Effector CD8-positive, alpha-beta T cell (primary cell): ENCODE data around the gene PLXNB1.
"Not testable (repeated sequence)": the region's sequence is repeated elsewhere in the genome, so short reads cannot be mapped to it uniquely, and the experiment has no call there.

Experiments used
- DNase-seq: peaks from one replicate; lab custom pipeline; 2025; lab: John Stamatoyannopoulos, UW

The PLXNB1 gene

DNA sequence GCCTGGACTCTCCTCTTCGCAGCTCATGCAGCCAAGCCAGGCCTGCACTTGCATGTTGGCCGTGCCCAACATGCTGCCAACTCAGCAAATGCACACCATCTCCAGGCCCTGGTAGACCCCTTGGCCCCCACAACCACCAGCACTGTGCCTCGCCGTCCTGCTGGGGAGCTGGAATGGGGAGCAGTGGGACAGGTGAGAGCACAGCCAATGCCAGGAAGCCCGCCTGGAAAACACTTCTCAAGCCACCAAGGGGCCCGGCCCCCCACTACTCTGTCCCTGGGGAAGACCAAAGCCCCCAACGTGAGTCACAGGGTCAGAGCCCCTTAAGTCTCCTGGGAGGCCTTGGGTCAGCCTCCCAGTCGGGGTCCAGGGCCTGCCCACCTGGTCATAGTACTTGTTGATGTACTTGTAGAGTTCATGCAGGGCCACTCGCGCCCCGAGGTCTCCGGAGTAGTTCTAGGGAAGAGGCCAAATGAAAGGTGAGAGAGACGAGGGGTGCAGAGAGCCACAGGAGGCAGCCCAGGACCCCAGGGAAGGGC is 24.5 kb downstream of the PLXNB1 start:
- DNase-seq, result no peak

DNA sequence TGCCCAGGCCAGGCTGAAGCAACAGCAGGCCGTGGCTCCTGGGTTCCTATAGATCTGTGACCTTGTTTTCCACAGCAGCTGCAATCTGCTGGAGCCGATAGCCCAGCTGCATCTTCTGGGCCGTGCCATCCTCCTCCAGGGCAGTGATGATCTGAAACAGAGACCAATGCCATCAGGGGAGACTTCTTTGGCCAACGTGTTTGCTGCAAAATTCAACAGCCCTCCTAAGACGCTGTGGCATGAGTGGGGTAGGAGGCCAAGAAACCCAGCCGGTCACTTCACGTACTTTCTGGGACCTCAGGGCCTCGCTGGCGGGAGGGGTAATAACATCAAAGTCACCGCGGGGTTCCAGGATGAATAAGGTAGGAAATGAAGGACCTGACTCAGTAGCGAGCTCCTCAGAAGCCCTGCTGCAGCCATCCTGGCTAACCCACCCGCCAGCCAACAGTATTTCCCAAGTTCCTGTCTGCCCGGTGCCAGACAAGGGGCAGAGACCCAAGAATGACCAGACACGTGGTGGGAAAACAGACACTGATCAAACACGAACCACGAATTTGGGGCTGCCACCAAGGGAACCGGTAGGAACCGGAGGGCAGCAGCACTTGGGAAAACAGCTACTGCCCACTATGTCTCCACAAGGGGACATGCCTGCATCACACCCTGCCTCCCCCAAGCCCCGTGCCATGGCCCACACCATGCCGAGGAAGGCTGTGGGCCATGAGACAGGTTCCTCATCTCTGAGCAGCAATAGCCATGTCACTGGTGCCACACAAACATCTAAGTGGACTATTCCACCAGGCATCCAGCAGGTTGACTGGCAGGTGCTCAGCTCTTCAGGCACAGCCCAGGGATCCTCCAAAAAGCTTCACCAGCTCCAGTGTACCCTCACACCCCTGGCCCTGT is 25.2 kb downstream of the PLXNB1 start:
- no peak for DNase-seq

DNA sequence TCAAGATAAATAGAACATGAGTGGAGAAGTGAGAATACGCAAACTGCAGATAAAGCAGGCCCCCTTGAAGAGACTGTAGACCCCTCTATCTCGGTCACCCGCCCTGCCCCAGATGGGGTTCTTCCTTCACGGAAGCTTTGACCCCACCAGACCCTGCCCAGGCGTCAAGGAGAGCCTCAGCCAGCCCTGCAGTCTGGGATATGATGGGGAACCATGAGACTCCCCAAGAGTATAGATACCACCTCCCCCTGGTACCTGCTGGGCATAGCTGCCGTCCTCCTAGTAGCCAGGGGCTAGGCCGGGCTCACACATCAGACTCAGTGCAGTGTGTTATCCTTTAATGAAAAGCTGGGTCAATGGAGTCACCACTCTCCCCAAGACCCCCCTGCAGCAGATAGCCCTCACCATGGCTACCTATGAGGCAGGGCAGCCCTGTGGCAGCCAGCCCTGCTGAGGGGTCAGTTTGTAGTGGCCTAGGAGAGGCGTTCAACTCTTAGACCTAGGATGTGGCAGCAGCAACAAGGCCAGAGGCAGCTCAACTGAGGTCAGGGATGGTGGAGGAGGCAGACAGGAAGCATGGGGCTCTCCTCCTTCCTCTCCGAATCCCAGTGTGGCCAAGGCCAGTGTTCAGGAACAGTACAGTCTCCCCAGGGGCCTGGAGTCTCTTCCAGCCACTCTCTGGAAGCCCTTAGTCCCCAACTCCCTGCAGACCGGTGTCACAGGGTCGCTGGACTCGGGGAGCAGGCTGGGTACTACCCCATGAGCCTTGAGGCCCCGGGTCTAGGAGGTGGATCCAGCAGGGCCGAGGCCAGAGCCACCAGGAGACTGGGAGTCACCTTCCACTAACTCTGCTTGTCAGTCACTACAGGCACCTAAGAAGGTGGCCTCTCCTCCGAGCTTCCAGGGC is 26.1 kb downstream of the PLXNB1 start:
- no peak for DNase-seq

DNA sequence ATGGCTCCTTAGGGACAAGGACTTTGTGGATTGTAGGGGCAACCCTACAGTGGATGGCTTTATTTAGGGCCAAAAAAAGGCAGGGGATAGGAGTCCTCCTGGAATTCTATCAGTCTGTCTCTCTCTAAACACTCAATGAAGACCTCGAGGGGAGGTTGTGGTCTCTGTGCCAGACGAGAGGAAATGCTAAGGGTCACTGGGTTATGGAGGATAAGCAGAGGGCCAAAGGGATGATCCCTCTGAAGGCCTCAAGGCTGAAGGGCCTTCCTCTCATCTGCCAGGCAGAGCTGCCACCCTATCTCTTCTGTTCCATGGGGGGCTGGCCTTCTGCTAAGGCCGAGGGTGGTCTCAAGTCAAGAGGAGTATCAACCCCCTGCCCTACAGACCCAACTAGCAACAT is 27.0 kb downstream of the PLXNB1 start:
- DNase-seq, result no peak

DNA sequence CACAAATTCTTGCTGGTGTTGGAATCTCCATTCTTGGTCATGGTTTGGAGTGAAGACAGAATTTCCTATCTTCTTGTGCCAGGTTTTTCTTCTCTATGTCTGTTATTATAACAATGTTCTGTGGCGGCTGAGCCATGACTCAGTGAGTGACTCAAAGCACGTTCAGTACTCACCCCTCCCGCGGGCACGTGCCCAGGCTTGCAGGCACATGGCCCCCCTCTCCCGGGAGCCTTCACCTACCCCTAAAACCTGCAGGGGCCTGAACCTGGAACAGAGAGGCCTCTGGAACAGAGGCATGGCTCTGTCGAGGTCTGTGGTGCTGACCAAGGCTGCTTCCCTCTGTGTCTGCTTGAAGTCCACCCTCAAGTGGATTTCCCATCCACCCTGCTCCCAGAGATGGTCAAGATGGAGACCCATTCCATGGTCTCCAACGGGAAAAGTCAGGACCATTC is 27.6 kb downstream of the PLXNB1 start:
- no peak for DNase-seq

DNA sequence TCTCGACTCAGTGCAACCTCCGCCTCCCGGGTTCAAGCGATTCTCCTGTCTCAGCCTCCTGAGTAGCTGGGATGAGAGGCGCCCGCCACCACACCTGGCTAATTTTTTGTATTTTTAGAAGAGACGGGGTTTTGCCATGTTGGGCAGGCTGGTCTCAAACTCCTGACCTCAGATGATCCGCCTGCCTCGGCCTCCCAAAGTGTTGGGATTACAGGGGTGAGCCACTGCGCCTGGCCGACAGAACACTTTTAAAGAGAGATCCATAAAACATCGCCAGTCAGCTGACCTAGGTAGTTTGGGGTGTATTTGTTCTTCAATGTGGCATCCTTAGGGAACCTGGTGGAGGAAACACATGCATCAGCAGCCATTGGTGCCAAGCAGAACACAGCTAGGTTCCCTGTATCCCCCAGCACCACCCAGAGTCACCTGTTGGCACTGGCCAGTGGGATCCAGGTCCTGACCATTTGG is 28.4 kb downstream of the PLXNB1 start:
- not testable (repeated sequence) for DNase-seq

DNA sequence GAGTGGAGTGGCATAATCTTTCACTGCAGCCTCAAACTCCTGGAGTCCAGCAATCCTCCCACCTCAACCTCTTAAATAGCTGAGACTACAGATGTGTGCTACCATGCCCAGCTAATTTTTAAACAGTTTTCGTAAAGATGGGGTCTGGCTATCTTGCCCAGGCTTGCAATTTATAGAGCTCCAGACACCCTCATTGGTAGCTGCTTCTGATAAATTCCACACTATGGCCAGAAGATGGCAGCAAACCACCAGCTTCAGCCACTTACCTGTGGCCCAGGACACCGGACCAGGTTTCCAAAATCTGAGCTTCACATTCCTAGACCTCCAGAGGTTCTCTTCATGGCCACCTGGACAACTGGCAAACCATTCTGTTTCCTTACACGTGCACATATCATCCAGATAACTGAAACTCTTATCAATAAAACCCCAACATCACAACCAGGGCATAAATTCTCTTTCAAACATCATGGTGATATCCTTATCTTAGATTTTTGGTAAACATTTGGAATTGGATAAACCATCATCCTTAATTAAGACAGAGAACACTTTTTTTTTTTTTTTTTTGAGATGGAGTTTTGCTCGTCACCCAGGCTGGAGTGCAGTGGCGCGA is 29.0 kb downstream of the PLXNB1 start:
- peak; percentile 55 for DNase-seq

DNA sequence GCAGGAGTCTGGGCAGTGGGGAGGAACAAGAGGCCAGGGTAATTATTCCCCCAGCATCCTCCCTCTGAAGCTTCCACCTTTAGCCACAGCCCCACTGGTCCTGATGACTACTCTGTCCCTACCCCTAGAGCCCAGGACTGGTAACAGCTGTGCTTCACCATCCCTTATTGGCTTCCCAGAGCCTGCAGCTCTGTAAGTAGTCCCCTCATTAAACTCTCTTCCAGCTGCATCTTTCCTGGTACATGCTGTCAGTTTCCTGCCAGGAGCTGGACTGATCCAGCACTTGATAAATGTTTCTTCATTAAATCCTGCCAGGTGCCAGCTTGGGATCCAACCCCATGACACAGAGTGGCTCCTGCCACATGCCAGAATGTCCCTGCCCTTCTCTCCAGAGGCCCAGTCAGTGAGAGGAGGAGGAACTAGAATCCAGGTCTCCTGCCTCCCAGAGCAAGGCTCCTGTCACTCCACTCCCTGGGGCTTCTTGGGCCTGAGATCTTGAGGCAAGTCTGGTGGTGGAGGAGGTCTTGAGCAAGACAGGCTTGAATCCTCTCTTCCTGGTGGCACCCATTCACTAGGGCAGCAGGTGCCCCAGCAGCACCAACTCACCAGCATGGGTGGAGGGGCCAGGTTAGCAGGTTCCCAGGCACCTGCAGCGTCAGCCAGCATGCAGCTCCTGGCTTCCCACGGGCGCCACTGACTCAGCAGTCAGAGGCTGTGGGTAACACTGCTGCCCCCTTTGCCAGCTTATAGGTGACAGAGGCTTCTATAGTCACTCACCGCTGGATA is 30.3 kb downstream of the PLXNB1 start:
- DNase-seq, result no peak

DNA sequence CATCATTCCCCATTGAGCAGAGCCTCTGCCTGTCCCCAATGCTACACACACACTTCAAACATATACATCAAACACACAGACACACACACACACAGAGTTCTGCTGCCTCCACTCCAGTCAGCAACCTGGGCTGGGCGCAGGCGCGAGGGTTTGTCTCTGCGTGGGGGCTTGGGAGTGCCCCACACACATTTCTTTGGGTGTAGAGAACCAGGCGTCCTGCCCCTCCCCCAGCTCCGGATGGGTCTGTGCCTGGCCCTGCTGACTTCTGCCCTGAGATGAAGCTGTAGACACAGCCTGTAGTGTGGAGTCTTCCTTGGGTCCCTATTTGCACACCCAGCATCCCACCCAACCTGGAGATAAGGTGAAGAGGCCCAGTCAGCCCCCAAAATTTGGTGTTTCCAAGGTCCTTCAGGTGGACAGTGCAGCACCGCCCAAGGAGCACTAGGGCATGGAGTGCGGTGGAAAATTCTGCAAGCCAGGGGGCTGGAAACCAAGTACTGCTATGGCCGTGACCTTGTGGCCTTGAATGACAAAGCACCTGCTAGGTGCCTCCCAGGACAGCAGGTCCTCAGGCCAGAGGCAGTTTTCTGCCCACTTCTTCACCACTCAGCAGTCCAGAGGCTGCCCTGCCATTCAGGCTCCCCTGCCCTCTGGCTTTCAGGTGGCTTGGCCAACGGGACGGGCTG is 31.0 kb downstream of the PLXNB1 start:
- DNase-seq, result no peak

DNA sequence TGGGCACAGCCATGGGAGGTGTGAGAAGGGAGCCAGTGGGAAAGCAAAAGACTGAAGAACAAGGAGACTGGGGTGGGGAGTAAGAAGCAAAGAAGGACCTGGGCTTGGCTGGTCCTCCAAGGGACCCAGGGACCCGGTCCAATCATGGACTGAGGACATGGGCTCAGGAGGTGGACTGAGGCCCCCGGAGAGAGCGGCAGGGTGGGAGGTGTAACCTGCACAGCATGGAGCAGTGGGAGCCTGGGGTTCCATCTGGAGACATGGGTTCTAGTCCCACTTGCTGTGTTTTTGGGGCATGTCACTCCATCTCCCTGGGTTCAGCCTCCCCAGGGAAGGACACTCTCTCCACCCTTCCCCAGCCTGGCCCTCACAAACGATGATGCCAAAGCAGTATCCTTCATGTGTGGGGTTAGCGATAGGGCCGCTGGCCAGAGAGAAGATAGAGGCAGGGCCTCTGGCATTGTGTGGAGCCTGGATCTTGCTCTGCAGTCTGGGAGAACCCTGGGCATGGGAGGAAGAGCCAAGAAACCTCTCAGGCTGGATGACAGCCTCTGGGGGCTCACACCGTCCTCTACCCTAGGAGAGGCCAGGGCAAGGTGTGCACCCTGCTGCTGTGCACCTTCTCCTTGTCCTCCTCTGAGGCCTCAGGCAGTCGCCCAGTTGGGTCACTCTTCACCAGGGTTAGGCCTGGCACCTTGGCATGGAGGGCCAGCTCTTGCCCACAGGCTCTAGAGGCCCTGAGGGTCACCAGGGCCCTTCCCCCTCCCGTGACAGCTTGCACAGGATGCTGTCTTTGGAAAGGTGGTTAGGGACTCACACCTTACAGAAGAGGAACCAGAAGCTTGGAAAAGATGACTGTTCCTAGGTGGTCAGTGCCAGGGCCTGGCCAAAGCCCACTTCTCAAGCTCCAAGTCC is 31.9 kb downstream of the PLXNB1 start:
- no peak for DNase-seq

DNA sequence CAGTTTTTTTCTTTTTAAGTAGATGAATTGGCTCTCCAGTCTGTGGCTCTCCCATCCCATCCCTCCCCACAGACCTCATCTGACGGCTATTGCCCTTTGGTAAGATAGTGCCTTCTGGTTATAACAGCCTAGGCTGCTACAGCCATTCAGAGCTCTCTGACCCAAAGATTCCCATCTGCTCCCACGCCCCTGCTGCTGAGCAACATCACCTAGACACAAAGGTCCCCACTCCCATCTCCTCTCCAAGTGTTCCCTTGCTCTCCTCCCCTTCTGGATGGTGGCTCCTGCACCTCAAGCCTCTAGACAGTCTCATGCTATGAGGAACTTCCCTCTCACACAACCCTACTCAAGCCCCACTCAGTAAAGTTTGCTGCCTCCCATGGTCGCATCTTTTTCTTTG is 34.2 kb downstream of the PLXNB1 start:
- DNase-seq, result no peak

DNA sequence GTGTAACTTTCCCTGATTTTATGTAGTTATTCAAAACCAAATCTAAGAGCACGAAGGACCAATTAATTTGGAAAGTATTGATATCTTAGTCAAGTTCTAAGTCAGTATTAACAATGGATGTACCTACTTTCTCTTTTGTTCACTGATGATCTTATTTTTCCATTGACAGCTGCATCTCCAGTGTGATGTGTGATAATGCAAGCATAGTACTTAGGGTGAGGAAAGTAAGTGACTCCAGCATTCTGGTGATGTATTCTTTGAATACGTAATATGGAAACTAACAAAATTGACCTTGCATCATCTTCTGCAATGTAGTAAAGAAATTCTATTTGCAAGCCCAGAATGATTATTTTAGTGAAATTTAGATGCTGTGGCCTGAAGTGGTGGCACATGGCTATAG is 35.5 kb downstream of the PLXNB1 start:
- no peak for DNase-seq

DNA sequence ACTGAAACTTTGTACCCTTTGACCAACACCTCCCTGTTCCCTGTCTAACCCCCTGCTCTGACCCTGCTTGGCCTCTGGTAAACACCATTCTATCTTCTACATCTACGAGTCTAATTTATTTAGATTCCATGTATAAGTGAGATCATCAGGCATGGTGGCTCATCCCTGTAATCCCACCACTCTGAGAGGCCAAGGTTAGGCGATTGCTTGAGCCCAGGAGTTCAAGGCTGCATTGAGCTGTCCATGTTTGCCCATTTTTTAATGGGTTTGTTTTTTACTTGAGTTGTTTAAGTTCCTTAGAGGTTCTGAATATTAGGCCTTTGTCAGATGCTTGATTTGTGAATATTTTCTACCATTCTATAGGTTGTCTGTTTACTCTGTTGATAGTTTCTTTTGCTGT is 40.9 kb downstream of the PLXNB1 start:
- no peak for DNase-seq

DNA sequence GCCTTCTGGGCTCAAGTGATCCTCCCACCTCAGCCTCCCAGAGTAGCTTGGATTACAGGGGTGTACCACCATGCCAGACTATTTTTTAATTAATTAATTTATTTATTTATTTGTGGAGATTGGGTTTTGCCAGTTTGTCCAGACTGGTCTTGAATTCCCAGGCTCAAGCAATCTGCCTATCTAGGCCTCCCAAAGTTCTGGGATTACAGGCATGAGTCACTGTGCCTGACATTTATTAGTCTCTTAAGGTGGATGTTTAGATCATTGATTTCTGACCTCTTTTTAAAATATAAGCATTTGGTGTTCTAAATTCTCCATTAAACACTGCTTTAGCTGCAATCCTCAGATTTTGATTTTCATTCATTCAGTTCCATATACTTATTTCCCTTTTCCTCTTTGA is 42.3 kb downstream of the PLXNB1 start:
- DNase-seq, result no peak

DNA sequence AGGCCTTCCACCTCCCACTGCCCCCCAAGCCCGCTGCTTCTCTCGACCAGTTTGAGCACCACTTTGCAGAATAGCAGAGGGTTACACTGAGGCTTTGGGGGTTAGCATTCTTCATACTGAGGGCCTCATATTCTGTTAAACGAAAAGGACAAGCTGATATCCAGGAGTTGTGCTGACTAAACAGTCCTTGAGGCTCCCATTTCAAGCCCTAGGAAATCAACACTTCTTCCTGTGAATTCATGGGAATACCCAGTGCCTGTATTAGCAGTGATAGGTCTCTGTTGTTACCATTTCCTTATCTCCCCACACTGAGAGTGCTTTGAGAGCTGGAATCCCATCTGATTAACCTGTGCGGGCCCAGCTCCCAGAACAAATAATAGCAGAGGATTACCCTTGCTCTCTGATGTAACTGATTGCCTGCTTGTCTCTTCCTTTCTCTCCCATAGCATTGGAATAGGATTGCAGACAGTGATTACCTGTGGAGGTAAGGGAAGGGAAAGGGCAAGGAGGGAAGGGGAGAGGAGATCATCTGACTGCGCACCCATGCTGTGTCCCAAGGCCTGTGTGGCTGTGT is 56.9 kb downstream of the PLXNB1 start:
- no peak for DNase-seq

DNA sequence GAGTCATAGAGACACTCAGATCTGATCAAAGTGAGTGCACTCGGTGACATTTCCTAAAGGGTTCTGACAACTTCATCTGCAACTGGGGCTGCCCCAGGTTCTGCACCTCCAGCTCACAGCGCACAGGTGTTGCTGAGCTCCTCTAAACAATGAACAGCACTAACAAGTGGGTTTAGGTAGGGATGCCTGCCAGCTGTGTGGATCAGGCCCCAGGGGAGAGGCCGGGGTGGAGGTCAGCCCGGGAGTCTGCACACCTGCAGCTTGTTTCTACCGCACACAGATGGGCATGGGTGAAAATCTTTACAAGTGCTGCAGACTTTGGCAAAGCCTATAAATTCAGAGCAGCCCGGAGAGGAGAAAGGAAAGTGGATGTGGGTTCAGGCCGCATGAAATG is 57.5 kb downstream of the PLXNB1 start:
- DNase-seq, result no peak

DNA sequence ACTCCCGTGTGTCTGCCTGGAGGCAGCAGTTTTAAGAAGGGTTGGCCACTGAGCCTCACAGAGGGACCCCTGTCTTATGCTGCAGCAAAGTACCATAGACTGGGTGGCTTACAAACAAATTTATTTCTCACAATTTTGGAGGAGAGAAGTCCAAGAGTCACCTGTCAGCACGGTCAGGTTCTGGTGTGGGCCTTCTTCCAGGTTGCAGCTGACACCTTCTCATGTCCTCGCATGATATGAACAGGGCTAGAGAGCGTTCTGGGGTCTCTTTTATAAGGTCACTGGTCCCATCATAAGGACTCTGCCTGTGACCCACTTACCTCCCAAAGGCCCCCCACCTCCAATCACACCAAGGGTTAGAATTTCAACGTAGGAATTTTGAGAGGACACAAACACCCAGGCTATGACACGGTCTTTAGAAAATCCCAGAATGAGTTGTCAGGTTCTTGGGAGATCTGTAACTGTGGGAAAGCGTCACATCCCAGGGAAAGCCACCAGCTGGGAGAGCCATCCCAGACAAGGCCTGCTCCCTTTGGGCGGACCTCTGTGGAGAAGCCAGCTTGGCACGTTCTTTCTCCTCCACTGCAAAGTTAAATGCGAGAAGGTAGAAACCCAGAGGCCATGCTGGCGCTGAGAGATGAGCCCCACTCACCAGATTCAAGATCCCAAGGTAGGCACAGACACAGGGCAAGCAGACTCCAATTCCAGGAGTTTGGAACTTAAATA is 58.1 kb downstream of the PLXNB1 start, which contains the start of gene FBXW12:
Gene FBXW12 (plus strand): TSS at position 569 of the 726 bp plus-strand sequence. CDS start 549 bp downstream, outside the sequence.
- no peak for DNase-seq

DNA sequence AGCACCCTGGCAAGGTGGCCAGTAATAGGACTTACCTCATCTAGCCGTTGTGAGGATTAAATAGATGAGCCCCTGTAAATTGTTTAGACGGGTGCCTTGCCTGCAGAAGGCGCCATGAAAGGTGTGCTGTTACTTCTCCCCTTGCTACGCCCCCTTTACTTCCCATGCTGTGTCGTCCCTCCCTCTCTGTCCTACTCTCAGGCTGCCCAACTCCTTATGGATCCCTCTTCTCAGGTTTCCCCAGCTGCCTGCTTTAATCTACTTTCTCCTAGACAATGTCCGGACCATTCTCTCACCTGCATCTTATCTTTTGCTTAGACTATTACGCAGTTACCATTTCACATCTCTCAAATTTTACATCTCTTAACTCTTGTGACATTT is 59.6 kb downstream of the PLXNB1 start:
- DNase-seq, result no peak
